ENCODE results near the gene C1S.

C1S gene

GRCh38 chr12:7075939-7076338 lies 15.4 kb downstream of the C1S start:
- Histone ChIP-seq H3K4me3 (ENCODE audit: extremely low read depth, insufficient read depth, low read length, poor library complexity, severe bottlenecking) (no peak overlapping the region), H3K36me3 (ENCODE audit: control insufficient read depth, insufficient read depth, low read length) (no peaks in the 10 kb centered on the region), H3K4me1 (ENCODE audit: control insufficient read depth, insufficient read depth, low read length, poor library complexity, severe bottlenecking) (peaks cover 5% of the 10 kb centered on the region), H3K9me3 (ENCODE audit: control insufficient read depth, low read length) (no peaks in the 10 kb centered on the region), H3K27ac (ENCODE audit: low read depth, low read length, severe bottlenecking) (no peak overlapping the region)
- 90 to 100% methylated on average over 1 to 3 of the region's 3 CpGs for WGBS, 2 experiments (ENCODE audit: insufficient coverage in 2 of 2)

DNA sequence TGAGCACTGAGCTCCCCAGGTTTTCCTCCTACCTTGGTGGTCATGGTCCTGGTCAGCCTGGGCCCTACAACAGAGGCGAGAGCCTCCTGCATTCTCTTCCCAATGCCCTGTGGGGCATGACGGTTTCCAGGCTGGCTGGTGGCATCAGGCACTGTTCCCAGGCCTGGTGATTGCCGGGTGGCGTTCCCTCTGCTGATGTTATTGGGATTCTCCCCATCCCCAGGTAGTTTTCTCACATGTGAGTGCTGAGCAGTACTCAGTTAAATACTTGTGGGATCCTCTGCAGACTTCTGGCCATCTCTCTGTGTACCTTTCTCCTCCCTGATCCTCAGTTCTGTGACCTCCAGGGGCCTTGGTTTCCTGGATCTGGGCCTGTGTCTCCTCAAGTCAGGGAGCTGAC lies 16.0 kb downstream of the C1S start:
- no peaks in the 10 kb centered on the region for H3K36me3 ChIP-seq (ENCODE audit: control insufficient read depth, insufficient read depth, low read length)
- no peak overlapping the region for H3K4me3 ChIP-seq (ENCODE audit: extremely low read depth, insufficient read depth, low read length, poor library complexity, severe bottlenecking)
- peaks cover 5% of the 10 kb centered on the region for H3K4me1 ChIP-seq (ENCODE audit: control insufficient read depth, insufficient read depth, low read length, poor library complexity, severe bottlenecking)
- no peaks in the 10 kb centered on the region for H3K9me3 ChIP-seq (ENCODE audit: control insufficient read depth, low read length)
- WGBS, 2 experiments (ENCODE audit: insufficient coverage in 2 of 2), result 89 to 94% methylated on average over 2 to 3 of the region's 4 CpGs
- H3K27ac ChIP-seq (ENCODE audit: low read depth, low read length, severe bottlenecking), result no peak overlapping the region

DNA sequence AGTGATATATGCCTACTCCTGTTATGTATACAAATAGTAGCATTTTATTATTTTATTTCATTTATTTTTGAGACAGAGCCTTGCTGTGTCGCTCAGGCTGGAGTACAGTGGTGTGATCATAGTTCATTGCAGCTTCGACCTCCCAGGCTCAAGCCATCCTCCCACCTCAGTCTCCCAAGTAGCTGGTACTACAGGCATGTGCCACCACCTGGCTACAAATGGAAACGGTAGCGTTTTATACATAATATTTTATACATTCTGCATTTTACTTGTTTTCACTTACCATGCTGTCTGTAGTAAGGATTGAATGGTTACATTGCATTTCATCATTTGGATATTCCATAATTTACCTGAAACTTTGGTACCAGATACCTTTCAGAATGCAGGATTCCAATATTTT lies 17.6 kb downstream of the C1S start:
- Histone ChIP-seq H3K27ac (ENCODE audit: low read depth, low read length, severe bottlenecking) (no peak overlapping the region), H3K4me1 (ENCODE audit: control insufficient read depth, insufficient read depth, low read length, poor library complexity, severe bottlenecking) (peaks cover 5% of the 10 kb centered on the region), H3K9me3 (ENCODE audit: control insufficient read depth, low read length) (peaks cover 3% of the 10 kb centered on the region), H3K4me3 (ENCODE audit: extremely low read depth, insufficient read depth, low read length, poor library complexity, severe bottlenecking) (no peak overlapping the region), H3K36me3 (ENCODE audit: control insufficient read depth, insufficient read depth, low read length) (no peaks in the 10 kb centered on the region)
- 79% methylated on average over 2 of the region's 4 CpGs; no CpG with 5 or more reads in 1 of the 2 experiments for WGBS, 2 experiments (ENCODE audit: insufficient coverage in 2 of 2)

- no peaks in the 10 kb centered on the region for H3K36me3 ChIP-seq (ENCODE audit: control insufficient read depth, insufficient read depth, low read length)
- peak overlapping the region; percentile 88 for H3K27ac ChIP-seq (ENCODE audit: low read depth, low read length, severe bottlenecking)
- peaks cover 5% of the 10 kb centered on the region for H3K4me1 ChIP-seq (ENCODE audit: control insufficient read depth, insufficient read depth, low read length, poor library complexity, severe bottlenecking)
- H3K4me3 ChIP-seq (ENCODE audit: extremely low read depth, insufficient read depth, low read length, poor library complexity, severe bottlenecking), result no peak overlapping the region
- H3K9me3 ChIP-seq (ENCODE audit: control insufficient read depth, low read length), result peaks cover 6% of the 10 kb centered on the region
Observed at GRCh38 chr12:7079826-7080125, 19.3 kb downstream of the C1S start.

- Histone ChIP-seq H3K36me3 (ENCODE audit: control insufficient read depth, insufficient read depth, low read length) (no peaks in the 10 kb centered on the region), H3K9me3 (ENCODE audit: control insufficient read depth, low read length) (peaks cover 6% of the 10 kb centered on the region), H3K4me1 (ENCODE audit: control insufficient read depth, insufficient read depth, low read length, poor library complexity, severe bottlenecking) (peaks cover 5% of the 10 kb centered on the region), H3K4me3 (ENCODE audit: extremely low read depth, insufficient read depth, low read length, poor library complexity, severe bottlenecking) (no peak overlapping the region), H3K27ac (ENCODE audit: low read depth, low read length, severe bottlenecking) (no peak overlapping the region)
- WGBS, 2 experiments (ENCODE audit: insufficient coverage in 2 of 2), result 94% methylated on average over 11 to 14 of the region's 14 CpGs
Observed at GRCh38 chr12:7081037-7081436, 20.5 kb downstream of the C1S start.

DNA sequence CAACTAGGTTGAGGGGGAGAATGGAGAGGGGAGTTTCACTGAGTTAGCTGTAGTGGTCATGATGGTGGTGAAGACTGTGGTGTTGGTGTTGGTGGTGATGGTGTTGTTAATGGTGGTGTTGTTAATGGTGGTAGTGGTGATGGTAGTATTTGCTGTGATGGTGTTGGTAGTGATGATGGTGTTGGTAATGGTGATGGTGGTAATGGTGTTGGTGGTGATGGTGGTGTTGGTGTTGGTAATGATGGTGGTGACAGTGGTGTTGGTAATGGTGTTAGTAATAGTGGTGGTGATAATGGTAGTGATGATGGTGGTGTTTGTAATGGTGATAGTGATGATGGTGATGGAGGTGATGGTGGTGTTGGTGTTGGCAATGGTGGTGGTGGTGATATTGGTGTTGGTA lies 22.6 kb downstream of the C1S start:
- Histone ChIP-seq H3K4me3 (ENCODE audit: extremely low read depth, insufficient read depth, low read length, poor library complexity, severe bottlenecking) (no peak overlapping the region), H3K9me3 (ENCODE audit: control insufficient read depth, low read length) (peaks cover 6% of the 10 kb centered on the region), H3K27ac (ENCODE audit: low read depth, low read length, severe bottlenecking) (no peak overlapping the region), H3K4me1 (ENCODE audit: control insufficient read depth, insufficient read depth, low read length, poor library complexity, severe bottlenecking) (peaks cover 5% of the 10 kb centered on the region), H3K36me3 (ENCODE audit: control insufficient read depth, insufficient read depth, low read length) (no peaks in the 10 kb centered on the region)

GRCh38 chr12:7089196-7089871 lies 28.8 kb downstream of the C1S start:
- 88 to 93% methylated on average over 9 to 11 of the region's 11 CpGs for WGBS, 2 experiments (ENCODE audit: insufficient coverage in 2 of 2)
- Histone ChIP-seq H3K9me3 (ENCODE audit: control insufficient read depth, low read length) (no peaks in the 10 kb centered on the region), H3K27ac (ENCODE audit: low read depth, low read length, severe bottlenecking) (no peak overlapping the region), H3K4me1 (ENCODE audit: control insufficient read depth, insufficient read depth, low read length, poor library complexity, severe bottlenecking) (no peaks in the 10 kb centered on the region), H3K36me3 (ENCODE audit: control insufficient read depth, insufficient read depth, low read length) (no peaks in the 10 kb centered on the region), H3K4me3 (ENCODE audit: extremely low read depth, insufficient read depth, low read length, poor library complexity, severe bottlenecking) (no peak overlapping the region)

DNA sequence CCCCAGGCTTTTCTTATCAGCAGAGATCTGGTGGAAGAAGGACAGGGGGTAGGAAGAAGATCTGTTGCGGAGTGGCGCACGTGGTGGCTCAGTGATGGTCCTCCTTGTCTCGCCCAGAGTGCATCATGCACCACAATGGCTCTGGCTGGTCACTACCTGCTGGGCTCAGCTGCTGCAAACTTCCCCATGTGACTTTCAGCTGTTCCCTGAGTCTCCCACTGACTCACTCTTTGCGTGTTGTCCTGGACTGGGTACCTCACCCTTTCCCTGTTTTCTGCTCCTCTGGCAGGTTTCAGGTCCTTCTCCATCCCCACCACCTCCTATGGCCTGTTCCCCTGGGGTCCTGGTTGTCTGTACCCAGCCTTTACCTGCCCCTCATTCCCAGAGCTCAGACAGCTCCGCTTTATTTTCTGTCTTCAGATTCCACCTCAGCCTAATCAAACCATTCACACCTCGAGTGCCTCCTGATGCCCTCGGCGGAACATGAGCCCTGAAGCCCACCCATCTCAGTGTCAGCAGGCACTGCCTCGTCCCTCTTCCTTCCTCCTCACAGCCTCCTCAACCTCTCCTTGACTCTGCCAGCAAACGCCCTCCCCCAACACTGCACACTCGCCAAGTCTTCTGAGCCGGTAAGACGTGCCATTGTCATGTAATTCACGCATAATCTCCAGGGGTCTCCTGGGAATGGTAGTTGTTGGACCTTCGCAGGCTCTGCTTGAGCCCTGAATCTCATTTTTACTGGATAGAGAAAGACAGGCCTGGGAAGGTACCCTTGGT lies 29.9 kb downstream of the C1S start:
- 63 to 68% methylated on average over 16 of the region's 16 CpGs for WGBS, 2 experiments (ENCODE audit: insufficient coverage in 2 of 2)
- no peaks in the 10 kb centered on the region for H3K4me1 ChIP-seq (ENCODE audit: control insufficient read depth, insufficient read depth, low read length, poor library complexity, severe bottlenecking)

DNA sequence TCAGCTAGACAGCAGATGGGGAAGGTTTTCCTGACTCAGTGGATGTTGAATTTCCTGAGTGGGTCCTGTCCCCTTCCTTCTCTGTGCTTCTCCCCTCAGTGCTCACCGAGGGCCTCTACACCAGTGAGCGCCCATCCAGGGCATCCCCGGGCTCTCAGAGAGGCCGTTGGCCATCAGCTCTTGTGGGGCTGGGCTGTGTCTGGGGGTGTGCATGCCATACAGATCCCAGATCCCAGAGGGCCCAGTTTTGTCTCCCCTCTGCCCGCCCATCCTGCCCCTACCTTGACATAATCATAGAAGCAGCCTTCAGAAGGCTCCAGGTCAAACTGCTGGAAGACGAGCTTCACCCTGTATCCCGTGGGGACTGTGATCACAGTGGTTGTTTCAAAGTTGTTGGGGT lies 30.7 kb downstream of the C1S start:
- Histone ChIP-seq H3K36me3 (ENCODE audit: control insufficient read depth, insufficient read depth, low read length) (no peaks in the 10 kb centered on the region), H3K4me3 (ENCODE audit: extremely low read depth, insufficient read depth, low read length, poor library complexity, severe bottlenecking) (no peak overlapping the region), H3K4me1 (ENCODE audit: control insufficient read depth, insufficient read depth, low read length, poor library complexity, severe bottlenecking) (no peaks in the 10 kb centered on the region), H3K27ac (ENCODE audit: low read depth, low read length, severe bottlenecking) (no peak overlapping the region), H3K9me3 (ENCODE audit: control insufficient read depth, low read length) (no peaks in the 10 kb centered on the region)
- 91 to 94% methylated on average over 4 to 6 of the region's 7 CpGs for WGBS, 2 experiments (ENCODE audit: insufficient coverage in 2 of 2)

More for the DNA sequence above, 29.9 kb downstream of the C1S start:
- no peak overlapping the region for H3K4me3 ChIP-seq (ENCODE audit: extremely low read depth, insufficient read depth, low read length, poor library complexity, severe bottlenecking)
- no peaks in the 10 kb centered on the region for H3K36me3 ChIP-seq (ENCODE audit: control insufficient read depth, insufficient read depth, low read length)
- no peaks in the 10 kb centered on the region for H3K9me3 ChIP-seq (ENCODE audit: control insufficient read depth, low read length)
- no peak overlapping the region for H3K27ac ChIP-seq (ENCODE audit: low read depth, low read length, severe bottlenecking)

GRCh38 chr12:7091660-7092228 lies 31.2 kb downstream of the C1S start:
- Histone ChIP-seq H3K36me3 (ENCODE audit: control insufficient read depth, insufficient read depth, low read length) (no peaks in the 10 kb centered on the region), H3K27ac (ENCODE audit: low read depth, low read length, severe bottlenecking) (no peak overlapping the region), H3K9me3 (ENCODE audit: control insufficient read depth, low read length) (no peaks in the 10 kb centered on the region), H3K4me1 (ENCODE audit: control insufficient read depth, insufficient read depth, low read length, poor library complexity, severe bottlenecking) (no peaks in the 10 kb centered on the region), H3K4me3 (ENCODE audit: extremely low read depth, insufficient read depth, low read length, poor library complexity, severe bottlenecking) (no peak overlapping the region)
- WGBS, 2 experiments (ENCODE audit: insufficient coverage in 2 of 2), result 78 to 94% methylated on average over 4 to 6 of the region's 10 CpGs
